NCI-H2081 treated with DMSO at 0.1 percent for 48 hours (cell line): Measurements from ENCODE around the gene PATL1.

Source experiments
- DNase-seq: peaks from one replicate; lab custom pipeline; 2025; lab: John Stamatoyannopoulos, UW

The PATL1 gene

DNA sequence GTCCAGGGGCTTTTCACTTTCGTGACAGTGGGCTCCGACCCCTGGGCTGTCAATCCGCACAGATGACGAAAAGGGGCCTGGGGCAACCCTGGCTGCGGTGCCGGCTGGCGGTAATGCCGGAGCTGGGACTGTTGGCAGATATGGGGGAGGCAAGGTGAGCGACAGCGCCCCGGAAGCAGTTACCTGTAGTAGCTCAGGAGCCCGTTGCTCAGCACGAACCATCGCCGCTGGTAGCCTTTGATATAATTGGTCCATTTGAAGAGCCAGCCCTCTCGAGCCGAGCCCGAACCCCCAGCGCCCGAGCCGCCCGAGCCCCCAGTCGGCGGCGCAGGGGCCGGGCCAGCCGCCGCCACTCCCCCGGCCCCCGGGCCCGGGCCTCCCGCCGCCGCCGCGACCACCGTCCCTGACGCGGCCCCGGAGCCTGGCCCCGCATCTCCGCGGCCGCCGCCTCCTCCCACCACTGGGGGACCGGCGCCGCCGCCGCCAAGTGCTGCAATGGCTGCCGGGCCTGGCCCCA lies 53.7 kb downstream of the PATL1 start:
- no peak for DNase-seq

- no peak for DNase-seq
These were observed 54.3 kb downstream of the PATL1 start for GRCh38 chr11:59614277-59615119.

DNA sequence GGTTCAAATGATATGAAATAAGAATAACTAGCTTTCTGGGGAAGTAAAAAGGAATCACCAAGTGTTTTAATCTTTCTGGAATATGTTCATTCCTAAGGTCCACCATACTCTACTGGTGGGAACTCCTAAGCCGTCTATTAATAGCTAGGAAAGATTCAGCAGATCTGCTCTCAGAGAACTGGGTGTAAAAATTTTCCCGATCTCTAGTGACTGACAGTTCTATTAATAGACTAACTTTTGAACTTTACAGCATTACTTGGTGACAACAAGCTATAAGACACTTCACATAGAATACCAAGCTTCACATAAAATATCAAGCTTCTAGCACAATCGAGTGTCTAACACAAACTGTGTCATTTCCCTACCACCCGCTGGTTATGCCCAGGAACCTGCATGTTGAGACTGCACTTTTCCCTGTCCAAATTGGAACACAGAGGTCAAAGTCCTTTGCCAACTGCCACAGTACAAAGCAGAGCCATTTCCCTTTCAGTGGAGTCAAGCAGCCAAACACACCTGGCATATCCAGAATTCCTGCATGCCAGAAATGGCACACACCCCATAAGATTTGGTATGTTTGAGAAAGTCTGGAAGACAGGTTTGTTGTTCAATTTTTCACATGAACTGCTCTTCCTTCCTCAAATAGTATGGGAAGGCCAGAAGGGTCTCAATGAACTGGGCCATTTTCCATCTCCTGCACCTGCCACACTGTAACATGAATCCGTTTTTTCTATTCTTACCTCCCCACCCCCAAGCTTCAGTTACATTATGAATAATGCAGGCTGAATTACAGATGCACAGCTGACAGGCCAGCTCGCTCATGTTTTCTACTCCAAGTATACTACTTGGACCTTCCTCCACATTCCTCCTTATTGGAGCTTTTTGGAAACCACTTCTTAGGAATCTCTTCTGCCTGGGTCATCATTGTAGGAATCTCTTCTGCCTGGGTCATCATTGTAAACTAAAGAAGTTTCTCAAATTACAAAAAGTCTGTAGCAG lies 57.0 kb downstream of the PATL1 start:
- peak; percentile 26 for DNase-seq

GRCh38 chr11:59610289-59610688 lies 58.5 kb downstream of the PATL1 start:
- no peak for DNase-seq

GRCh38 chr11:59607703-59608454 lies 61.0 kb downstream of the PATL1 start:
- no peak for DNase-seq

DNA sequence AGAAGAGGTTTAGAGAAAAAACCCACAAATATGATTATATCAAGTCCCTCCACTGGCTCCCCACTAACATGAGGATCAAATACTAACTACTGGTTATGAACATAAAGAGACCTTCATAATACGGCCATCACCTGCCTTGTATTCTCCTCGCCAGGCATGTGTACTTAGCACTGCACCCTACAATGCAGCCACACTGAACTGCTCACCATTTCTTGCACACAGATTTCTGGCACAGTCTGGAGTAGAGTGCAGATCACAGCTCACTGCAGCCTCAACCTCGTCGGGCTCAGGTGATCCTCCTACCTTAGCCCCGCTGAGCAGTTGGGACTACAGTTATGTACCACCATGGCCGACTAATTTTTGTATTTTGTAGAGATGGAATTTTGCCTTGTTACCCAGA lies 66.4 kb downstream of the PATL1 start:
- DNase-seq, result no peak

GRCh38 chr11:59601788-59602187 lies 67.0 kb downstream of the PATL1 start:
- no peak for DNase-seq

DNA sequence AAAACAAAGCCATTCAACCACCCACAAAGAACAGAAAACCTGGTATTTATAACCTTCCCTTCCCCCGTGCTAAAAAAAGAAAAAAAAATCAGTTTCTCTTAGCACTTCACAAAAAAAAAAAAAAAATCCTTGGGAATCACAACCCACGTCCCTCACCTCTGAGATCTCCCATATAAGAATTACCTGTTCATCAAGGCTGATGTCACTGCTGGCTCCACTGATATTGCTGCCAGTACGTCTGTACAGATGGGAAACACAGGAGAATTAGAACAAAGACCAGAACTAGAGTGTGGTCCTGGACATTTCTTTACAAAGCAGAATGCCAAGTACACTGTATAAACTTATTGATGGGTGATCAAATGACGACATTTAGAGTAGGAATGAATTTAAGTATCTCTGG lies 68.2 kb downstream of the PATL1 start:
- DNase-seq, result no peak

DNA sequence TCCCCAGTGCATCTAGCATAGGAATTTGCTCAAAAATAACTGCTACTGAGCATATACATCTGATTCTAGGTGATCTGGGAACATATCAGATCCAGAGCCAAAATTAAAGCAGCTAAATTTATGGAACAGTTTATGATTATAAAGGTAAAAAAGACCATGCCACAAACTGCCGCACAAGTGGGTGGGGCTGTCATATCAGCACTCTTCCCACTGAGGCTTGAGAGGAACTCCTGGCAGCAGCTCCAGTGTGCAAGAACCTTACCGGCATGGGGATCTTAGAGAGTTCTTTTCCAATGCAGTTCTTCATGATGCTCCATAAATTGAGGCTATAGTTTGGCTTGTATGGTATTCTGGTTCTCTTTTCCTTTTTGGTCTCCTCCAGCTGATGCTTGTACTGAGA lies 68.6 kb downstream of the PATL1 start:
- no peak for DNase-seq

- DNase-seq, result no peak
These were observed 69.9 kb downstream of the PATL1 start for GRCh38 chr11:59598961-59599360.
